ENCODE results near the gene KRT79.

DNA sequence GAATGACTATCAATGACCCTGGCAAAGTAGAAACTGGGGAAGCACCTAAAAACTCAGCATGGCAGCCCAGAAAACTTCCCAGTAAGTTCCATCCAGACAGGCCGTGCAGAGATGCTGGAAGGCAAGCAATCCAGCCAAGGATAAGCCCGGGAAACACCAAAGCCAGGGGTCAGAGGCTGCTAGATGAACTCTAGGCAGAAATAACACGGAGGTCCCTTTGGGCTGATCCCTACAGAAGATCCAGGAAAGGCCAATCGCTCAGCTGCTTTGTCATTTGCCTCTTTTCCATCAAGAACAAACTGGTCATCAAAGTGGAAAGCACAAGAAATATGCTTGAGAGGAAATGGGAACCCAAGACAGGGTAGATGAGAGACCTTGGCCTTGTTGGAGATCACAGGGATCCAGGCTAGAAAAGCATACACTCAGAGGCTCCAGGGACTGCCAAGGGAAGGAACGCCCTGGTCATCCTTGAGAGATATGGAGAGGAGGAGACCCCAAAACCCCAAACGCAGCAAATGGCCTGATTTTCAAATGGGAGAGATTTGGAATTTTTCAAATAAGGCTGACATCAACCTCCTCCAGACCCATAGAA is 6.5 kb downstream of the KRT79 start:
- TF ChIP-seq CTCF (IDR thresholded peaks at IDR 0.05; ENCODE audit: low read length) (no peak), EZH2 (IDR thresholded peaks at IDR 0.05; ENCODE audit: borderline replicate concordance, low read length) (no peak)

Data from OCI-LY1 (cell line).